H1 (cell line): ENCODE measurements around the gene TFCP2. TPM values are rescaled to one million over a fixed set of nuclear protein-coding genes. Genes with fewer than 3 reads are reported as not detected.
A peak's percentile ranks its signal among the peaks of the same experiment; 100 is the strongest.

Experiments
- CTCF ChIA-PET: fragments of 300-600 bp; sonication (Branson Sonifier 250); formaldehyde crosslinking; loops from one replicate; lab custom pipeline; 2021; ENCODE audit not compliant: partially characterized antibody; lab: Charles Lee
- POLR2A ChIA-PET: fragments of 300-600 bp; sonication (Branson Sonifier 250); formaldehyde crosslinking; loops from one replicate; lab custom pipeline; 2021; ENCODE audit warnings: inconsistent platforms; ENCODE audit not compliant: partially characterized antibody; lab: Charles Lee
- DNase-seq, 2 experiments: peaks; one replicate each; pipeline versions ENCODE4 v3.0.0 to v3.0.0-alpha.2; 2010 to 2022; ENCODE audit warnings: low spot score in 2 of 2, low read depth in 1 of 2, mixed read lengths in 1 of 2
- FAIRE-seq: peaks from 2 replicates; lab custom pipeline; 2011; peaks lifted over from hg19 to GRCh38; lab: Jason Lieb, UNC
- H2AFZ ChIP-seq: 2 replicates; pipeline ENCODE4 v1.8.1; 2012; ENCODE audit warnings: low read length, inconsistent platforms
- H2AK5ac ChIP-seq: 2 replicates; pipeline ENCODE4 v1.6.1; 2013; ENCODE audit warnings: low read depth, low read length
- H2BK120ac ChIP-seq: replicated peaks from 2 replicates; pipeline ENCODE3; 2013; ENCODE audit warnings: low read depth, low read length, inconsistent platforms
- H2BK12ac ChIP-seq: 2 replicates; pipeline ENCODE4 v1.6.1; 2013; ENCODE audit warnings: low read depth, low read length
- H2BK15ac ChIP-seq: 2 replicates; pipeline ENCODE4 v1.6.1; 2013; ENCODE audit warnings: low read length
- H2BK20ac ChIP-seq: 2 replicates; pipeline ENCODE4 v1.6.1; 2013; ENCODE audit warnings: low read length
- H2BK5ac ChIP-seq: 2 replicates; pipeline ENCODE4 v1.6.1; 2013; ENCODE audit warnings: low read depth, low read length
- H3K14ac ChIP-seq: 2 replicates; pipeline ENCODE4 v1.6.1; 2013; ENCODE audit warnings: inconsistent platforms; ENCODE audit not compliant: insufficient read length
- H3K18ac ChIP-seq: 2 replicates; pipeline ENCODE4 v1.6.1; 2013; ENCODE audit warnings: low read length; ENCODE audit errors: extremely low read depth
- H3K23ac ChIP-seq: 2 replicates; pipeline ENCODE4 v1.6.1; 2013; ENCODE audit warnings: inconsistent platforms; ENCODE audit not compliant: insufficient read length
- H3K23me2 ChIP-seq: 2 replicates; pipeline ENCODE4 v1.6.1; 2013; ENCODE audit warnings: low read depth, low read length
- H3K27ac ChIP-seq: 2 replicates; pipeline ENCODE4 v1.6.1; 2011; ENCODE audit warnings: low read depth, low read length, inconsistent platforms
- H3K27me3 ChIP-seq, 4 experiments: replicated peaks in 1 of 4; 1 replicate in 1 of 4; 2 replicates in 3 of 4; pipeline versions ENCODE4 v1.6.1 to v1.8.1; 2011 to 2013; ENCODE audit warnings: low read length in 3 of 4, mild to moderate bottlenecking in 3 of 4, inconsistent platforms in 2 of 4, mixed read lengths in 2 of 4, moderate library complexity in 1 of 4; ENCODE audit not compliant: control insufficient read depth in 3 of 4, insufficient read depth in 3 of 4; ENCODE audit errors: extremely low read depth in 1 of 4
- H3K36me3 ChIP-seq, 4 experiments: 2 replicates each; pipeline versions ENCODE4 v1.6.1 to v1.8.1; 2011 to 2013; ENCODE audit warnings: mild to moderate bottlenecking in 4 of 4, low read length in 3 of 4, moderate library complexity in 2 of 4, control low read depth in 1 of 4, inconsistent platforms in 1 of 4; ENCODE audit not compliant: insufficient read depth in 4 of 4, control insufficient read depth in 2 of 4
- H3K4ac ChIP-seq: replicated peaks from 2 replicates; pipeline ENCODE3; 2013; ENCODE audit warnings: low read length, low read depth, mixed read lengths, inconsistent platforms; ENCODE audit not compliant: insufficient read length
- H3K4me1 ChIP-seq, 4 experiments: replicated peaks in 1 of 4; 1 replicate in 1 of 4; 2 replicates in 3 of 4; pipeline versions ENCODE4 v1.6.1 to v1.8.1; 2011 to 2013; ENCODE audit warnings: low read length in 3 of 4, inconsistent platforms in 2 of 4, mixed read lengths in 1 of 4; ENCODE audit not compliant: insufficient read depth in 4 of 4, control insufficient read depth in 3 of 4
- H3K4me2 ChIP-seq, 2 experiments: 2 replicates each; pipeline versions ENCODE4 v1.6.1 to v1.8.1; 2011 to 2013; ENCODE audit warnings: low read depth in 2 of 2, low read length in 2 of 2, control low read depth in 1 of 2, inconsistent platforms in 1 of 2, mild to moderate bottlenecking in 1 of 2; ENCODE audit not compliant: insufficient read depth in 1 of 2
- H3K4me3 ChIP-seq, 4 experiments: fragments of 200-600, 300-600 bp in 1 of 4; sonication (generic), shearing (Covaris generic), sonication (Bioruptor Twin) in 1 of 4; 2 replicates each; pipeline versions ENCODE4 v1.5.1 to v1.8.1; 2011 to 2016; ENCODE audit warnings: low read length in 4 of 4, low read depth in 3 of 4, control low read depth in 2 of 4, inconsistent platforms in 2 of 4, mild to moderate bottlenecking in 2 of 4, mixed read lengths in 1 of 4, moderate library complexity in 1 of 4; ENCODE audit not compliant: insufficient read depth in 2 of 4; ENCODE audit errors: extremely low read depth in 1 of 4
- H3K56ac ChIP-seq: replicated peaks from 2 replicates; pipeline ENCODE3; 2013; ENCODE audit warnings: low read depth, mild to moderate bottlenecking, mixed read lengths, low read length, inconsistent platforms; ENCODE audit not compliant: insufficient read length
- H3K79me1 ChIP-seq: 2 replicates; pipeline ENCODE4 v1.6.1; 2013; ENCODE audit warnings: low read depth, low read length, control low read depth
- H3K79me2 ChIP-seq, 2 experiments: 2 replicates each; pipeline versions ENCODE4 v1.6.1 to v1.8.1; 2012 to 2013; ENCODE audit warnings: low read length in 2 of 2, mild to moderate bottlenecking in 2 of 2, inconsistent platforms in 1 of 2; ENCODE audit not compliant: insufficient read depth in 2 of 2, control insufficient read depth in 1 of 2
- H3K9ac ChIP-seq, 4 experiments: replicated peaks in 1 of 4; 1 replicate in 1 of 4; 2 replicates in 3 of 4; pipeline versions ENCODE4 v1.6.1 to v1.8.1; 2011 to 2013; ENCODE audit warnings: low read depth in 3 of 4, low read length in 3 of 4, control low read depth in 2 of 4, mild to moderate bottlenecking in 2 of 4, moderate library complexity in 2 of 4, inconsistent platforms in 1 of 4; ENCODE audit errors: extremely low read depth in 1 of 4
- H3K9me3 ChIP-seq, 2 experiments: 2 replicates each; pipeline versions ENCODE4 v1.6.1 to v1.8.1; 2012 to 2013; ENCODE audit warnings: mild to moderate bottlenecking in 2 of 2, moderate library complexity in 2 of 2, control low read depth in 1 of 2, inconsistent platforms in 1 of 2, low read depth in 1 of 2, low read length in 1 of 2, mixed read lengths in 1 of 2; ENCODE audit not compliant: insufficient read depth in 2 of 2
- H4K20me1 ChIP-seq, 2 experiments: replicated peaks in 1 of 2; 2 replicates each; pipeline versions ENCODE3 to v1.8.1; 2011 to 2013; ENCODE audit warnings: inconsistent platforms in 2 of 2, low read length in 2 of 2, mild to moderate bottlenecking in 1 of 2; ENCODE audit not compliant: insufficient read depth in 2 of 2, control insufficient read depth in 1 of 2
- H4K5ac ChIP-seq: 2 replicates; pipeline ENCODE4 v1.6.1; 2013; ENCODE audit warnings: low read length, low read depth, mixed read lengths, inconsistent platforms; ENCODE audit not compliant: insufficient read length
- H4K8ac ChIP-seq: 2 replicates; pipeline ENCODE4 v1.8.0; 2013; ENCODE audit warnings: mild to moderate bottlenecking, moderate library complexity, low read length, inconsistent platforms; ENCODE audit not compliant: insufficient read depth; ENCODE audit errors: extremely low read depth
- H4K91ac ChIP-seq: replicated peaks from 2 replicates; pipeline ENCODE3; 2013; ENCODE audit warnings: low read length, mixed read lengths, inconsistent platforms; ENCODE audit not compliant: insufficient read length
- CBX5 ChIP-seq: fragments of 300-800, 300-1000 bp; sonication (generic); IDR thresholded peaks from 2 replicates; pipeline ENCODE4 v1.7.1; 2016; ENCODE audit warnings: antibody characterized with exemption, low read length, low read depth
- EZH2 ChIP-seq: fragments of 200-600 bp; sonication (generic); IDR thresholded peaks from 2 replicates; pipeline ENCODE4 v1.7.1; 2012; ENCODE audit warnings: low read depth, mild to moderate bottlenecking, moderate library complexity, low read length, inconsistent platforms; ENCODE audit not compliant: severe bottlenecking
- GABPA ChIP-seq: IDR thresholded peaks from 2 replicates; pipeline ENCODE4 v1.6.1; 2011; ENCODE audit warnings: mild to moderate bottlenecking, low read length, moderate library complexity, borderline replicate concordance; ENCODE audit not compliant: insufficient read depth
- KDM1A ChIP-seq: fragments of 200-600, 300-600 bp; sonication (generic); IDR thresholded peaks from 2 replicates; pipeline ENCODE4 v1.7.1; 2016; ENCODE audit warnings: mild to moderate bottlenecking, low read length, borderline replicate concordance
- KDM5A ChIP-seq: fragments of 200-600 bp; IDR thresholded peaks from 2 replicates; pipeline ENCODE4 v1.7.1; 2012; ENCODE audit warnings: mild to moderate bottlenecking, low read length, inconsistent platforms, mixed read lengths
- RBBP5 ChIP-seq: IDR thresholded peaks from 2 replicates; pipeline ENCODE4 v1.7.1; 2012; ENCODE audit warnings: low read depth, mild to moderate bottlenecking, inconsistent platforms, low read length, moderate library complexity, borderline replicate concordance
- RFX5 ChIP-seq: IDR thresholded peaks from 2 replicates; pipeline ENCODE4 v1.6.1; 2011; ENCODE audit warnings: low read depth, low read length, improper control_type of control experiment, borderline replicate concordance
- SP4 ChIP-seq: IDR thresholded peaks from 2 replicates; pipeline ENCODE4 v1.6.1; 2012; ENCODE audit warnings: low read length, inconsistent platforms
- WGBS, 2 experiments: shearing (Covaris generic) in 1 of 2; methylation state at CpG; one replicate each; pipeline versions ENCODE4 v1.1.6 to v1.1.7; 2013 to 2015; ENCODE audit warnings: low lambda C conversion rate in 2 of 2, mixed read lengths in 2 of 2, inconsistent platforms in 1 of 2, low coverage in 1 of 2, missing lambda C conversion rate in 1 of 2; ENCODE audit not compliant: insufficient replicate concordance in 2 of 2, insufficient coverage in 1 of 2, insufficient read length in 1 of 2; ENCODE audit errors: extremely low coverage in 1 of 2, missing lambda C conversion rate in 1 of 2; 5-methylcytosine and 5-hydroxymethylcytosine counted together
- polyA plus RNA-seq, 7 experiments: library from polyadenylated mRNA; depleted of rRNA in 3 of 7; stranded (reverse) in 5 of 7; unstranded in 2 of 7; fragments of >200 nt in 5 of 7; fragments of 200-250 nt in 2 of 7; gene quantifications; 1 replicate in 5 of 7; 2 replicates in 1 of 7; 4 replicates in 1 of 7; pipeline versions ENCODE4 v1.2.1 to v1.2.3, GENCODE V29; 2011 to 2013; ENCODE audit warnings: missing spikeins in 2 of 7, mixed read lengths in 2 of 7
- total RNA-seq: library from RNA; stranded (reverse); fragmentation: NEBNext Ultra II Directional; extraction: Animal tissue kit (Norgen Biotek cat#: 25700); gene quantifications from 2 replicates; pipeline ENCODE4 v1.2.1, GENCODE V29; 2021
- TF ChIP-seq, protein P1 (sequence below): IDR thresholded peaks from 2 replicates; pipeline ENCODE4 v1.6.1; 2012; ENCODE audit warnings: low read length, inconsistent platforms

Gene TFCP2
- total and polyA plus RNA-seq, 2 of the 8 experiments (the other 6 are each of a cell fraction or from before 2014, with no cell fraction given), result 19.8 to 49.2 TPM

DNA sequence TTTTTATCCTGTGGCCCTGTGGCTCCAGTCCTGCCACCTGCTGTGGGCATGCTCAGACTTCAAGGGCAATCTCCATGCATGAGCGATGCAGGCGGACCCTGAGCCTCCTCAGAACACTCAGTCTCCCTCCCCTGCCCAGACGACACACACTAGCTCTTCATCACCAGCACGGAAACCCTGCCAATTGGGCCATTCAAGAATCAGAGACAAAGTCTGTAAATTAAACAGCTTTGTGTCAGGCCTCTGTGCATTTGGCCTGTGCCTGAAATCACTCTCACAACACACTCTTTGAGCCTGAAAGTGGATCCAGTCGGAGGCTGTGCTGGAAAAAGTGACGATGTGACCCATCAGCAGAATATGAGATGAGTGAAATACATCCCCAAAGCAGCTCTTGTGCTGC lies 32.4 kb upstream of the TFCP2 start:
- H2BK12ac ChIP-seq, result no peak overlapping the region
- no peaks in the 10 kb centered on the region; a peak in 1 of 7 replicates for H3K27me3 ChIP-seq
- no peak overlapping the region for H3K23ac ChIP-seq
- no peak overlapping the region for H3K4ac ChIP-seq
- H3K79me2 ChIP-seq, result no peaks in the 10 kb centered on the region
- FAIRE-seq (no peak), DNase-seq (no peak)
- ChIA-PET CTCF (interaction anchor here (1.2 to 2.0 kb wide), 2 partner anchors 12 to 815 kb away, joined by 3 to 10 read pairs; partner anchors contain the start of gene POU6F1), POLR2A (interaction anchor here (0.9 to 1.9 kb wide), 5 partner anchors 9 to 33 kb away, joined by 3 to 6 read pairs (median 4); partner anchors contain the start of gene DAZAP2)
- WGBS, 2 experiments, result 89% methylated on average over 6 of the region's 6 CpGs; no CpG with 5 or more reads in 1 of the 2 experiments
- H2BK5ac ChIP-seq, result no peak overlapping the region
- no peak overlapping the region for H2BK20ac ChIP-seq
- no peak overlapping the region for H2BK15ac ChIP-seq
- no peak overlapping the region for H3K18ac ChIP-seq
- H3K14ac ChIP-seq, result no peak overlapping the region
- no peaks in the 10 kb centered on the region for H3K36me3 ChIP-seq
- H2BK120ac ChIP-seq, result no peak overlapping the region
- H3K79me1 ChIP-seq, result no peaks in the 10 kb centered on the region
- H3K4me3 ChIP-seq, result no peak overlapping the region
- H3K56ac ChIP-seq, result no peak overlapping the region
- H3K4me2 ChIP-seq, result no peak overlapping the region
- no peak overlapping the region for H4K5ac ChIP-seq
- no peaks in the 10 kb centered on the region for H3K4me1 ChIP-seq
- no peak overlapping the region for H4K8ac ChIP-seq
- no peak for TF ChIP-seq GABPA
- TF ChIP-seq CBX5, result no peak
- no peak for TF ChIP-seq RFX5
- TF ChIP-seq SP4, result no peak
- no peak for TF ChIP-seq EZH2
- TF ChIP-seq, protein P1, sequence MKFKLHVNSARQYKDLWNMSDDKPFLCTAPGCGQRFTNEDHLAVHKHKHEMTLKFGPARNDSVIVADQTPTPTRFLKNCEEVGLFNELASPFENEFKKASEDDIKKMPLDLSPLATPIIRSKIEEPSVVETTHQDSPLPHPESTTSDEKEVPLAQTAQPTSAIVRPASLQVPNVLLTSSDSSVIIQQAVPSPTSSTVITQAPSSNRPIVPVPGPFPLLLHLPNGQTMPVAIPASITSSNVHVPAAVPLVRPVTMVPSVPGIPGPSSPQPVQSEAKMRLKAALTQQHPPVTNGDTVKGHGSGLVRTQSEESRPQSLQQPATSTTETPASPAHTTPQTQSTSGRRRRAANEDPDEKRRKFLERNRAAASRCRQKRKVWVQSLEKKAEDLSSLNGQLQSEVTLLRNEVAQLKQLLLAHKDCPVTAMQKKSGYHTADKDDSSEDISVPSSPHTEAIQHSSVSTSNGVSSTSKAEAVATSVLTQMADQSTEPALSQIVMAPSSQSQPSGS, result no peak
- TF ChIP-seq KDM5A, result no peak
- TF ChIP-seq RBBP5, result no peak
- no peak for TF ChIP-seq KDM1A
- H3K9ac ChIP-seq, result no peak overlapping the region
- no peaks in the 10 kb centered on the region for H3K9me3 ChIP-seq
- H2AK5ac ChIP-seq, result 0 out of 2 replicates have a peak overlapping the region, but pooled peaks have one; percentile 24
- H3K27ac ChIP-seq, result no peak overlapping the region
- H4K20me1 ChIP-seq, result no peaks in the 10 kb centered on the region
- H2AFZ ChIP-seq, result no peak overlapping the region
- H4K91ac ChIP-seq, result no peak overlapping the region
- no peaks in the 10 kb centered on the region for H3K23me2 ChIP-seq
